Measurements from ENCODE around the gene TCF15.

The TCF15 gene

DNA sequence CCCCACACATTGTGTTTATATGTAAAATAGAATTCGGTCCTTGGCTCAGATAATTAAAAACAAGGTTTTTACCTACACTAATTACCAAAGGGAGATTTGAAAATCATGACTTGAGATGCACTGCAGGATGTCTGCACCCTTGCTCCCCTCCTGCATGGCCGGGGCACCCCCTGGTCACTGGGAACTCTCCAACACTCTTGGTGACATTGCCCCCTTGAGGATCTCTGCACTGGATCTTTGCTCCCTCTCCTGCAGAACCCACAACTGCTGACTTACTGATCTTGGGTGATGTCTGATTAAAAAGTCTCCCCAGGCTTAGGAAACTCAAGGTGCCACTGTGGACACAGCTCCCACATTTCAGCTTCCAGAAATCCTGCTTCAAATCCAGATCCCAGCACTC is 49.4 kb downstream of the TCF15 start:
- no peak for DNase-seq (ENCODE audit: low read depth)
- no peak for TF ChIP-seq CTCF (conservative IDR thresholded peaks at IDR 0.05; ENCODE audit: low read length)
- H3K4me3 ChIP-seq (ENCODE audit: low read length): no peak overlapping the region

- DNase-seq (ENCODE audit: low read depth): no peak
- H3K4me3 ChIP-seq (ENCODE audit: low read length): no peak overlapping the region
- no peak for TF ChIP-seq CTCF (conservative IDR thresholded peaks at IDR 0.05; ENCODE audit: low read length)
These were observed 52.0 kb downstream of the TCF15 start for GRCh38 chr20:558117-558516.

- TF ChIP-seq CTCF (conservative IDR thresholded peaks at IDR 0.05; ENCODE audit: low read length): no peak
- no peak overlapping the region for H3K4me3 ChIP-seq (ENCODE audit: low read length)
- no peak for DNase-seq (ENCODE audit: low read depth)
These were observed 53.1 kb downstream of the TCF15 start for GRCh38 chr20:556984-557383.

DNA sequence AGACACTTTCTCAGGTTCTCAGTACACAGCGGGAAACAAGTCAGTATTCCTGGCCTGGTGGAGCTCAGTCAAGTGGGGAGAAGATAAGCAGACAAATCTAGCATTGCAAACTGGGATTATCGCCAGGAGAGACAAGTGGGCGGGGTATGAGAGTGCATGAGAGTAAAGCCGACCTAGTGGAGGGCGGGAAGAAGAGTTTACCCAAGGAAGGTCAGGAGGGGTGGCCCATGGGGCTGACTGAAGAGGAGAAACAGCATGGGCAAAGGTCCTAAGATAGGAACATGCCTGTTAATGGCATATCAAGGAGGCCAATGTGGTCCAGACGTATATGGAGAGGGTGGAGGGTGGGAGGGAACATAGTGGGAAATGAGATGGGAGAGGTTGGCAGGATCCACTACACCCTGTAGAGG is 54.1 kb downstream of the TCF15 start:
- TF ChIP-seq CTCF (conservative IDR thresholded peaks at IDR 0.05; ENCODE audit: low read length): no peak
- H3K4me3 ChIP-seq (ENCODE audit: low read length): no peak overlapping the region
- DNase-seq (ENCODE audit: low read depth): no peak
